ENCODE data around the gene SCGB3A1. TPM values are rescaled to one million over a fixed set of nuclear protein-coding genes. Genes with fewer than 3 reads are reported as not detected.
A peak's percentile ranks its signal among the peaks of the same experiment; 100 is the strongest.

SCGB3A1 gene, protein sequence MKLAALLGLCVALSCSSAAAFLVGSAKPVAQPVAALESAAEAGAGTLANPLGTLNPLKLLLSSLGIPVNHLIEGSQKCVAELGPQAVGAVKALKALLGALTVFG
- polyA plus RNA-seq (2013, experiment 1 of 2): 0.75 TPM
- polyA plus RNA-seq (2013, experiment 2 of 2): 0.66 TPM

GRCh38 chr5:180591311-180591887, at the start of gene SCGB3A1:
SCGB3A1 (minus strand) TSS chr5:180591499; CDS start chr5:180591462, 37 bp downstream.
- Histone ChIP-seq H2BK12ac (ENCODE audit: low read length) (peak within 1 kb of the TSS; percentile 22), H3K9me3 (replicated peaks in 1 of 2; ENCODE audit: control insufficient read depth in 2 of 2, insufficient read depth in 1 of 2, low read depth in 1 of 2, low read length in 2 of 2) (no peaks in the 10 kb centered on the region), H3K4me3 (ENCODE audit: low read length in 2 of 2) (peak within 1 kb of the TSS; percentile 12 to 68), H2AFZ (ENCODE audit: low read length) (peak within 1 kb of the TSS; percentile 82), H3K14ac (ENCODE audit: low read length) (peak within 1 kb of the TSS; percentile 63), H2AK5ac (ENCODE audit: low read depth, low read length) (peak within 1 kb of the TSS; percentile 75), H4K91ac (ENCODE audit: low read depth, low read length, poor library complexity) (no peak within 1 kb of the TSS), H3K4me1 (ENCODE audit: control insufficient read depth in 2 of 2, insufficient read depth in 1 of 2, low read depth in 1 of 2, low read length in 2 of 2) (peaks cover 0 to 5% of the 10 kb centered on the region in 2 donors), H2BK5ac (ENCODE audit: low read length) (no peak within 1 kb of the TSS), H3K9ac (ENCODE audit: low read depth, low read length, poor library complexity) (peak within 1 kb of the TSS; percentile 70), H3K27me3 (ENCODE audit: control insufficient read depth in 3 of 3, insufficient read depth in 3 of 3, low read depth in 1 of 3, low read length in 3 of 3) (peaks cover 7 to 56% (median 45%) of the 10 kb centered on the region in 3 experiments), H3K23ac (ENCODE audit: low read depth, low read length, poor library complexity) (peak within 1 kb of the TSS; percentile 55), H3K18ac (ENCODE audit: low read length) (peak within 1 kb of the TSS; percentile 93), H3K36me3 (replicated peaks in 1 of 2; ENCODE audit: control insufficient read depth in 2 of 2, insufficient read depth in 2 of 2, low read length in 2 of 2) (no peaks in the 10 kb centered on the region), H3K27ac (replicated peaks; ENCODE audit: low read length) (no peak within 1 kb of the TSS), H2BK120ac (ENCODE audit: low read depth, low read length) (no peak within 1 kb of the TSS), H3K79me1 (ENCODE audit: low read depth, low read length) (peaks cover 2% of the 10 kb centered on the region), H4K8ac (ENCODE audit: low read depth, low read length) (no peak within 1 kb of the TSS), H3K4ac (ENCODE audit: low read length) (no peak within 1 kb of the TSS), H3K4me2 (ENCODE audit: insufficient read depth, low read length, poor library complexity, severe bottlenecking) (peak within 1 kb of the TSS; percentile 75), H2BK15ac (ENCODE audit: low read length) (peak within 1 kb of the TSS; percentile 49)
- WGBS, 2 donors (ENCODE audit: extremely low coverage in 2 of 2, insufficient read length in 2 of 2, insufficient replicate concordance in 1 of 2): no CpG with 5 or more reads among the region's 60 CpGs
- no peak for DNase-seq (ENCODE audit: low spot score)

- H3K27me3 ChIP-seq (ENCODE audit: control insufficient read depth in 3 of 3, insufficient read depth in 3 of 3, low read depth in 1 of 3, low read length in 3 of 3): peaks cover 0 to 43% (median 0%) of the 10 kb centered on the region in 3 experiments
Measured at GRCh38 chr5:180640611-180640860, 49.2 kb upstream of the SCGB3A1 start.

GRCh38 chr5:180639741-180640610, 48.7 kb upstream of the SCGB3A1 start:
- no CpG with 5 or more reads among the region's 27 CpGs for WGBS, 2 donors (ENCODE audit: extremely low coverage in 2 of 2, insufficient read length in 2 of 2, insufficient replicate concordance in 1 of 2)
- H3K14ac ChIP-seq (ENCODE audit: low read length): peak overlapping the region; percentile 98
- H3K23ac ChIP-seq (ENCODE audit: low read depth, low read length, poor library complexity): peak overlapping the region; percentile 97
- peaks cover 0 to 1% of the 10 kb centered on the region in 2 donors for H3K4me1 ChIP-seq (ENCODE audit: control insufficient read depth in 2 of 2, insufficient read depth in 1 of 2, low read depth in 1 of 2, low read length in 2 of 2)
- H3K36me3 ChIP-seq (replicated peaks in 1 of 2; ENCODE audit: control insufficient read depth in 2 of 2, insufficient read depth in 2 of 2, low read length in 2 of 2): no peaks in the 10 kb centered on the region
- peaks cover 1% of the 10 kb centered on the region for H3K79me1 ChIP-seq (ENCODE audit: low read depth, low read length)
- H3K9me3 ChIP-seq (replicated peaks in 1 of 2; ENCODE audit: control insufficient read depth in 2 of 2, insufficient read depth in 1 of 2, low read depth in 1 of 2, low read length in 2 of 2): no peaks in the 10 kb centered on the region
- no peak overlapping the region for H3K27ac ChIP-seq (replicated peaks; ENCODE audit: low read length)
- no peak overlapping the region for H3K4me2 ChIP-seq (ENCODE audit: insufficient read depth, low read length, poor library complexity, severe bottlenecking)
- no peak overlapping the region for H2BK15ac ChIP-seq (ENCODE audit: low read length)
- DNase-seq (ENCODE audit: low spot score): no peak
- peak overlapping the region; percentile 30 for H4K91ac ChIP-seq (ENCODE audit: low read depth, low read length, poor library complexity)
- no peak overlapping the region for H3K4ac ChIP-seq (ENCODE audit: low read length)
- peak overlapping the region; percentile 7 for H3K18ac ChIP-seq (ENCODE audit: low read length)
- peak overlapping the region; percentile 58 for H2AFZ ChIP-seq (ENCODE audit: low read length)
- no peak overlapping the region for H2BK120ac ChIP-seq (ENCODE audit: low read depth, low read length)
- peaks cover 0 to 37% (median 0%) of the 10 kb centered on the region in 3 experiments for H3K27me3 ChIP-seq (ENCODE audit: control insufficient read depth in 3 of 3, insufficient read depth in 3 of 3, low read depth in 1 of 3, low read length in 3 of 3)
- H3K9ac ChIP-seq (ENCODE audit: low read depth, low read length, poor library complexity): peak overlapping the region; percentile 30
- peak overlapping the region; percentile 56 for H2AK5ac ChIP-seq (ENCODE audit: low read depth, low read length)
- no peak overlapping the region for H3K4me3 ChIP-seq (ENCODE audit: low read length in 2 of 2)
- H4K8ac ChIP-seq (ENCODE audit: low read depth, low read length): peak overlapping the region; percentile 92
- H2BK5ac ChIP-seq (ENCODE audit: low read length): no peak overlapping the region
- peak overlapping the region; percentile 41 for H2BK12ac ChIP-seq (ENCODE audit: low read length)

More at GRCh38 chr5:180640611-180640860, 49.2 kb upstream of the SCGB3A1 start:
- no CpG with 5 or more reads among the region's 6 CpGs for WGBS, 2 donors (ENCODE audit: extremely low coverage in 2 of 2, insufficient read length in 2 of 2, insufficient replicate concordance in 1 of 2)
- Histone ChIP-seq H3K14ac (ENCODE audit: low read length) (no peak overlapping the region), H2BK5ac (ENCODE audit: low read length) (no peak overlapping the region), H2AFZ (ENCODE audit: low read length) (no peak overlapping the region), H2BK120ac (ENCODE audit: low read depth, low read length) (no peak overlapping the region), H4K91ac (ENCODE audit: low read depth, low read length, poor library complexity) (no peak overlapping the region), H3K4ac (ENCODE audit: low read length) (no peak overlapping the region), H4K8ac (ENCODE audit: low read depth, low read length) (peak overlapping the region; percentile 19), H3K9me3 (replicated peaks in 1 of 2; ENCODE audit: control insufficient read depth in 2 of 2, insufficient read depth in 1 of 2, low read depth in 1 of 2, low read length in 2 of 2) (no peaks in the 10 kb centered on the region), H3K9ac (ENCODE audit: low read depth, low read length, poor library complexity) (no peak overlapping the region), H3K4me2 (ENCODE audit: insufficient read depth, low read length, poor library complexity, severe bottlenecking) (no peak overlapping the region), H2BK15ac (ENCODE audit: low read length) (no peak overlapping the region), H3K27ac (replicated peaks; ENCODE audit: low read length) (no peak overlapping the region), H3K18ac (ENCODE audit: low read length) (no peak overlapping the region), H3K79me1 (ENCODE audit: low read depth, low read length) (peaks cover 2% of the 10 kb centered on the region), H3K4me3 (ENCODE audit: low read length in 2 of 2) (no peak overlapping the region), H2AK5ac (ENCODE audit: low read depth, low read length) (no peak overlapping the region), H3K23ac (ENCODE audit: low read depth, low read length, poor library complexity) (no peak overlapping the region), H3K36me3 (replicated peaks in 1 of 2; ENCODE audit: control insufficient read depth in 2 of 2, insufficient read depth in 2 of 2, low read length in 2 of 2) (no peaks in the 10 kb centered on the region), H3K4me1 (ENCODE audit: control insufficient read depth in 2 of 2, insufficient read depth in 1 of 2, low read depth in 1 of 2, low read length in 2 of 2) (peaks cover 0 to 1% of the 10 kb centered on the region in 2 donors), H2BK12ac (ENCODE audit: low read length) (no peak overlapping the region)
- no peak for DNase-seq (ENCODE audit: low spot score)

DNA sequence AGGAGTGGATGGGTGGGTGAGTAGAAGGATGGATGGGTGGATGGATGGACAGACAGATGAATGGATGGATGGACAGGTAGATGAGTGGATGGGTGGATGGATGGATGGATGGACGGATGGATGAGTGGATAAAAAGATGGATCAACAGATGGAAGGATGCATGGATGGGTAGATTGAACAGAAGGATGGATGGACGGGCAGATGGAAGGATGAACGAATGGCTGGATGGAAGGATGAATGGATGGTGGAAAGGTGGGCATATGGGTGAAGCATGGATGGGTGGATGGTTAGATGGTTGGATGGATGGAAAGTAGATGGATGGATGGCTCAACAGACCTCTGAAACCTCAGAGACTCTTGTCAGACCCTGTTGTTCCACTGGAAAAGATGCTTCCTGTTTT, 48.0 kb upstream of the SCGB3A1 start:
- Histone ChIP-seq H2BK120ac (ENCODE audit: low read depth, low read length) (no peak overlapping the region), H4K91ac (ENCODE audit: low read depth, low read length, poor library complexity) (no peak overlapping the region), H3K79me1 (ENCODE audit: low read depth, low read length) (peaks cover 1% of the 10 kb centered on the region), H3K4me3 (ENCODE audit: low read length in 2 of 2) (no peak overlapping the region), H3K36me3 (replicated peaks in 1 of 2; ENCODE audit: control insufficient read depth in 2 of 2, insufficient read depth in 2 of 2, low read length in 2 of 2) (no peaks in the 10 kb centered on the region), H2BK15ac (ENCODE audit: low read length) (no peak overlapping the region), H2AFZ (ENCODE audit: low read length) (peak overlapping the region; percentile 58), H3K27ac (replicated peaks; ENCODE audit: low read length) (no peak overlapping the region), H2AK5ac (ENCODE audit: low read depth, low read length) (no peak overlapping the region), H2BK12ac (ENCODE audit: low read length) (no peak overlapping the region), H3K4me1 (ENCODE audit: control insufficient read depth in 2 of 2, insufficient read depth in 1 of 2, low read depth in 1 of 2, low read length in 2 of 2) (peaks cover 0 to 1% of the 10 kb centered on the region in 2 donors), H4K8ac (ENCODE audit: low read depth, low read length) (no peak overlapping the region), H3K27me3 (ENCODE audit: control insufficient read depth in 3 of 3, insufficient read depth in 3 of 3, low read depth in 1 of 3, low read length in 3 of 3) (peaks cover 0 to 30% (median 0%) of the 10 kb centered on the region in 3 experiments), H3K9ac (ENCODE audit: low read depth, low read length, poor library complexity) (no peak overlapping the region), H3K18ac (ENCODE audit: low read length) (no peak overlapping the region), H3K4me2 (ENCODE audit: insufficient read depth, low read length, poor library complexity, severe bottlenecking) (no peak overlapping the region), H2BK5ac (ENCODE audit: low read length) (no peak overlapping the region), H3K4ac (ENCODE audit: low read length) (no peak overlapping the region), H3K23ac (ENCODE audit: low read depth, low read length, poor library complexity) (peak overlapping the region; percentile 97), H3K14ac (ENCODE audit: low read length) (peak overlapping the region; percentile 82), H3K9me3 (replicated peaks in 1 of 2; ENCODE audit: control insufficient read depth in 2 of 2, insufficient read depth in 1 of 2, low read depth in 1 of 2, low read length in 2 of 2) (no peaks in the 10 kb centered on the region)
- DNase-seq (ENCODE audit: low spot score): no peak
- WGBS, 2 donors (ENCODE audit: extremely low coverage in 2 of 2, insufficient read length in 2 of 2, insufficient replicate concordance in 1 of 2): no CpG with 5 or more reads among the region's 3 CpGs
